GM19455 (cell line): Measurements from ENCODE around the gene FAHD1.
"Not testable (repeated sequence)": the region's sequence is repeated elsewhere in the genome, so short reads cannot be mapped to it uniquely, and the experiment has no call there.

Experiments
- ATAC-seq: cut with Tn5 transposase; IDR thresholded peaks from one replicate; pipeline ENCODE4 v1.9.1; 2021; ENCODE audit not compliant: unreplicated experiment

Gene FAHD1

DNA sequence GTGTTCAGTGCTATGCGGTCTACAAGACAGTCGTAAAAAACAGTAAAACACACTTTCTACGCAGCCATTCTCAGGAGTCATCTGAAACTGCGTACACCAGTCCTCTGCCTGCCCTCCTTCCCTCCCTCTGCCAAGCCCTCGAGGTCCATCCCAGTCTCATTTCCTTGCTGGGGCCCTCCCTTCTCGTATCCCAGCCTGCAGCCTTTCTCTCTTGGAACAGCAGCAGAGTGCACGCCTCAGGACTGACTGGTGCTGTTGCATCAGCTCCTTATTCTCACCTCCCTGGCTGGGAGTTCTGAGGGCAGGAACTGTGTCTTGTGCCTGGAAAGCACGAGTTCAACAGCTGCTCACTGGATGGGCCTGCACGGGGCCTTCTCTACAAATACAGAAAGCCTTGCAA is 12.5 kb downstream of the FAHD1 start:
- ATAC-seq, result no peak

GRCh38 chr16:1845985-1846384 is 19.0 kb downstream of the FAHD1 start:
- ATAC-seq, result no peak

DNA sequence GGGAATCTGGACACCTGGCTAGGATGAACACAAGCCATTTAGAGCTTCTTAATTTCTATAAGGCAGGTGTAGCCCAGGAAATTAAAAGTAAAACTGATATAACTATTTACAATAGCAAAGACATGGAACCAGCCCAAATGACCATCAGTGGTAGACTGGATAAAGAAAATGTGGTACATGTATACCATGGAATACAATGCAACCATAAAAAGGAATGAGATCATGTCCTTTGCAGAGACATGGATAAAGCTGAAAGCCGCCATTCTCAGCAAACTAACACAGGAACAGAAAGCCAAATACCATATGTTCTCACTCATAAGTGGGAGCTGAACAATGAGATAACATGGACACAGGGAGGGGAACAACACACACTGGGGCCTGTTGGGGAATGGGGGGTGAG is 19.4 kb downstream of the FAHD1 start:
- ATAC-seq, result no peak

DNA sequence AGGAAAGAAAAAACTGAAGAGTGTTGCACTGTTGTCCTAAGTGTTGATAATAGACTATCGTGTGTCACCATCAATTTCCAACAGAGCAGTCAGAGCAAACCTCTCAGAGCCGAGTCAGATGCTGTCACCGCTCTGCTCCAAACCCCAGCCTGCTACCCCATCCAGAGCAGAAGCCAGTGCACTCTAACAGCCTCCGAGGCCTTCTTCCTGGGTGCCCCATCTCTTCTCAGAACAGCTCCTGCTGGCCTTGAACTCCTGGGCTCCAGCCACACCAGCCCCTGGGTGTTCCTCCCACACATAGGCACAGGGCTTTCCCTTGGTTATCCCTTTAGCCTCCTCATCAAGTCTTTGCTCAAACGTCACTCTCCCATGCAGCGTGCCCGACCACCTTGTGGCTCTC is 24.0 kb downstream of the FAHD1 start:
- no peak for ATAC-seq

- ATAC-seq, result no peak
These were observed 24.8 kb downstream of the FAHD1 start for GRCh38 chr16:1851793-1852192.

GRCh38 chr16:1857433-1858097 is 30.6 kb downstream of the FAHD1 start:
- no peak for ATAC-seq

GRCh38 chr16:1858189-1858865 is 31.3 kb downstream of the FAHD1 start:
- ATAC-seq, result no peak

- ATAC-seq, result no peak
These were observed 32.6 kb downstream of the FAHD1 start for GRCh38 chr16:1859650-1860049.

DNA sequence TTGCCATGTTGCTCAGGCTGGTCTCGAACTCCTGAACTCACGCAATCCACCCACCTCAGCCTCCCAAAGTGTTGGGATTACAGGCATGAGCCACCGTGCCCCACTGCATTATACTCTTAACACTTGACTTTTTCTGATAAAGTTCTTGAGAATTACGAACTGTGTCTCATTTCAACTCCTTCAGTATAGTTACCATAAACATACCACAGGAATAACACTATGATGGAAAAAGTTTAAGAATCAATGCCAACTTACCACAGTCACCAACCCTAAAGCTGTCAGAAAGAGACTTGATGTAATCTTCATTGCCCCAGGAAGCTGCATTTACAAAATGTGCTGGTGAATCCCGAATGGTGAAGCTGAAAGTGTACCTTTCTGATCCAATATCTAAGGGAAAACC is 34.7 kb downstream of the FAHD1 start:
- ATAC-seq, result no peak

- ATAC-seq, result no peak
These were observed 35.4 kb downstream of the FAHD1 start for GRCh38 chr16:1862394-1862793.

- ATAC-seq, result no peak
These were observed 36.9 kb downstream of the FAHD1 start for GRCh38 chr16:1863681-1864460.

DNA sequence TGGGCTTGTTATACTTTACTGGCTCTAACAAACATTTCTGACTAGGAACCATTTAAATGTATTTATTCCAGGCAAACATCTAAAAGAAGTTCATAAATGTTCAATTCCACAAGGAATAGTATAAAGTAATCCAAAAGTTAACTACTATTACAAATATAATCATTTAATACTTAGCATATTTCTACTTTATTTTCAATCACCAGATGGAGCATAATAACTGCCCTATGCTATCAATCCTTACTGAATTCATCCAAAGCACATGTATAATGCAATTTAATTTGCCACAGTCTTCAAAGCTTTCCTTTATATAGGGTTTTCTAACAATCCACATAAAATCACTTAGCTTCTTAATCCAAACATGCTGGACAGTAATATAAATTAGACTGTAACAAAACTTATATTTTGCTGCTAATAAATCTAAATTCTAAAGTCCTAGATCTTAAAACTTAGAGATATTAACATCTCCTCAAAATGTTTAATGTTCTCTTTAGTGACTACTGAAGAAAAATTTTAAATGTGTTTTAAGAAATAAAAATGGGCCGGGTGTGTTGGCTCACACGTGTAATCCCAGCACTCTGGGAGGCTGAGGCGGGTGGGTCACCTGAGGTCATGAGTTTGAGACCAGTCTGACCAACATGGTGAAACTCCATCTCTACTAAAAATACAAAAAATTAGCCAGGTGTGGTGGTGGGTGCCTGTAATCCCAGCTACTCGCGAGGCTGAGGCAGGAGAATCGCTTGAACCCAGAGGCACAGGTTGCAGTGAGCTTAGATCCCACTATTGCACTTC is 39.1 kb downstream of the FAHD1 start:
- ATAC-seq, result no peak

DNA sequence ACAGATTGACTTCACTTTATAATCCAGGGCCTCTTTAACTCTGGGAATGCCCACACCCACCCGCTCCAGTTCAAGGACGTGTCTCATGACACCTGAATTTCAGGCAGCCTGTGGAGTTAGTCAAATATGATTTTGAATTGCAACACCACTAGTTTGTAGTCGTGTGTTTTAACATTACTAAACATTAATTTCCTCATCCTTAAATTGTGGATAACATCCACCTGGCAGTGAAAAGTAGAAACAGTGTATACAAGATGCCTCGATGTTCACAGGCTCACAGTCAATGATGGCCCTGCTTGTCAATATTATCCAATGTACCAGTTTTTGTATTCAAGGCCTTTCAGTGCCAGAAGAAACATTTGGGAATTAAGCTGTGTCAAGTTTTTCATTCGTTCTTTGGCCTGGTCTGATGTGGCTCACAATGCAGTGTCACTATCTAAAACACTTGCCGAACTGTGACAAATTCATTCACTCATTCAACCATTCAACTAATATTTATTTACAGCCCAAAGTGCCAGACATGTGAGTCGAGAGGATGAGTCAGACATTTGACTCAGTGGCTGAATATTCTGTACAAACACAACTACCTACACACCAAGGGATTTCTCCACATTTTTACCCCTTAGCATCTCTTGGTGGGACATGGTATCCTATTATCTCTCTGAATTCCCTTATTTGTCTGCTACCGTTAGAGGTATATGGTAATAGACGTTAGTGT is 43.5 kb downstream of the FAHD1 start:
- no peak for ATAC-seq

DNA sequence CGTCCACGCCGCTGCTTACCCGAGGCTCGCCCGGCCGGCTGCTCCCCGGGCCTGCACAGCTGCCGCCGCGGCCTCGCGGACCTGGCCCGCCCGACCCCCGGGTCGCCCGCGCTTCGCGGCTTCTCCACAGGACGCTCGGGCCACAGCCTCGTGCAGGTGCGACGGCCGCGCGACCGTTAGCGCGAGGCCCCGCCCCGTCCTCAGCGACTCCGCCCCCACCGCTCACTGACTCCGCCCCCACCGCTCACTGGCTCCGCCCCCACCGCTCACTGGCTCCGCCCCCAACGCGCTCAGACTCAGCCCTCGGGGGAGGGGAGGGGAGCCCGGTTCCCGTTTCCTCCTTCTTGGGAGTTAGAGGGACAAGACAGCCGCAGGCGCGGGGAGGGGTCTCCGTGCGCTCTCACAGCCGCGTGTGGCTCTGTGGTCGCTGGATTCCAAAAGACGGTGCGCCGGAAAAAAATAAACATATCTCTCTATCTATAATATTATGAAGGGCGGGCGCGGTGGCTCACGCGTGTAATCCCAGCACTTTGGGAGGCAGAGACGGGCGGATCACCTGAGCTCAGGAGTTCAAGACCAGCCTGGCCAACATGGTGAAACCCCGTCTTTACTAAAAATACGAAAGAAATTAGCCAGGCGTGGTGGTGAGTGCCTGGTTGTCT is 45.1 kb downstream of the FAHD1 start, which contains the start of gene MEIOB:
TSS of gene MEIOB (minus strand) at position 191 of the 662 bp plus-strand sequence. CDS start 3,989 bp downstream, outside the sequence.
- no peak for ATAC-seq

GRCh38 chr16:1874854-1875253 is 47.8 kb downstream of the FAHD1 start:
- ATAC-seq, result no peak

- not testable (repeated sequence) for ATAC-seq
These were observed 49.1 kb downstream of the FAHD1 start for GRCh38 chr16:1876066-1876465.

- ATAC-seq, result no peak
These were observed 49.5 kb downstream of the FAHD1 start for GRCh38 chr16:1876468-1876867.

DNA sequence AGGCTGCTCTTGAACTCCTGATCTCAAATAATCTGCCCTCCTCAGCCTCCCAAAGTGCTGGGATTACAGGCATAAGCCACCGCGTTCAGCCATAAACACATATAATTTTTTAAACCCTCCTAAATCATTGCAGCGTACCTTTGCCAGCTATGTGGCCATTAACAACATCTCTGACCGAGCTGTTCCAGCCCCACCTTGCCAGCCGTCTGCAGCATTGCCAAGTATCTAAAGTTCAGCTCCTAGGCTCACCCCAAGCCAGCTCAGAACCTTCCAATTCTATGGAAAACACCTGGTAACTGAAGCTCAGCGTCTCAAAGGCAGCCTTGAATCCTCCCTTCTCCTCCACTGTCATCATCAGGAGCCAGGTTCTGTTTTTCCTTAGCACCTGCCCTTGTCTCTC is 50.1 kb downstream of the FAHD1 start:
- ATAC-seq, result no peak

DNA sequence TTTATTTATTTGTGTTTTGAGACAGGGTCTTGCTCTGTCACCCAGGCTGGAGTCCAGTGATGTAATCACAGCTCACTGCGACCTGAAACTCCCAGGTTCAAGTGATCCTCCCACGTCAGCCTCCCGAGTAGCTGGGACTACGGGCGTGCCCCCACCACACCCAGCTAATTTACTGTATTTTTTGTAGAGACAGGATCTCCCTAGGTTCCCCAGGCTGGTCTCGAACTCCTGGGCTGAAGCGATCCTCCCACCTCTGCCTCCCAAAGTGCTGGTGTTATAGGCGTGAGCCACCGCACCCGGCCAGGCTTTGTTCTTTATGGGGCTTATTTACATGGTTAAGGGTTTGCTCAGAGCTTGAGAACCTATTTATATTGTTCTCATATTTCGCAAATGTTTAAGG is 50.8 kb downstream of the FAHD1 start:
- no peak for ATAC-seq

- no peak for ATAC-seq
These were observed 51.2 kb downstream of the FAHD1 start for GRCh38 chr16:1878256-1878655.
